SKM-1 treated with dmso at 0.1 percent for 144 hours (cell line): Measurements from ENCODE around the gene GPR31.

Experiments
- DNase-seq: peaks from one replicate; lab custom pipeline; 2025; ENCODE audit not compliant: unreplicated experiment; lab: John Stamatoyannopoulos, UW

GPR31 gene

DNA sequence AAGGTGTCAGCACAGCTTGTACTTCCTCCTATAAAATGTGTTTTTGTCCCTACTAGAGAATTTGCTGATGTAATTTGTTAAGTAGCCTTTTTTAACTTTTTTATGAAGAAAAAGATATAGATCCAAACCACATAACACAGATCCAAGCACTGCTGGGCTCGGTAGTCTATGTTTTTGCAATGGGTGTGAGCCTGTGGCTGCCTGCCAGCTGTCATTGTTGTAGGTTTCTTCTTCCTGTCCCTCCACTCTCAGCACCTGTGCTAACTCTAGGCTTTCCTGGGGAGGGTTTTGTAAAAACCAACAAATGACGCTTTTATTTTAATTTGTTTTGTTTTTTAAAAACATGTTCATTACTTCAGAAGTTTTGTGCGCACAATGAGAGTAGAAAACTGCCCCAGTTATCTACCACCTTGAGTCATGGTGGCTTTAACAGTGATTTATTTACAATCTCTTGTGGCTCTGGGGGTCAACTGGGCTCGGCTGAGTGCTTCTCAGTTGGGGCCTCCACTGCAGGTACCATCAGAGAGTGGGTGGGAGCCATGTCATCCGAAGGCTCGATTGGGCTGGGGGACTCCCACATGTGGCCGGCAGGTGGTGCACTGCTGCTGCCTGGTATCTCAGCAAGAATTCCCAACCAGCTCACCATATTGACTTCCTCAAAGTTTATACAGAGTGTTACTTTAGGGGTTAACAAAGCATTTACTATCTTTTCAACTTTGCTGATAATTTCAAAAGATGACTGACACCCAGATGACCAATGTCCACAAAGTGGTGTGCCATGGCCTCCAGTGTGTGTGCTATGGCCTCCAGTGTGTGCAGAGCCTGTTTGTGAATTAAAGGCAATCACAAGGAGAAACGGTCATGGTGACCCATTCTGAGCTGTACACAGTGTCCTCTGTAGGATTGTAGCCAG, 37.9 kb downstream of the GPR31 start:
- no peak for DNase-seq

DNA sequence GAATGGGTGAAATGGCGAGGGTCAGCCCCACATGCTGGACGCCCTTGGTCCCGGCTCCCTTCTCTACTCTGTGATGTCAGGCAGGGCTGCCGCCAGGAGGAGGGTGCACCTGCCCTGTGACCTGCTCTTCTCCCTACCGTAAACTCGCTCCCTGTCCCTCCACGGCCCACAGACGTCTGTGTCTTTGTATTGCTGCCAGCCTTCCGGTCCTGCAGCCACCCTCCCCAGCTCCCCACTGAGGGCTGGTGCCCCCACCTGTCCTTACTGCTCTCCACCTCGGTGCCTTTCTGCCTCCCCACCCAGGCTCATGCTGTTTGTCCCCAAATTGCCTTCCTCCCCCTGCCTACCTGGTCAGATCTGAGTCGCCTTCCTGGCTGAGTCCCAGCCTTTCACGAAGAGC, 38.9 kb downstream of the GPR31 start:
- DNase-seq = no peak

DNA sequence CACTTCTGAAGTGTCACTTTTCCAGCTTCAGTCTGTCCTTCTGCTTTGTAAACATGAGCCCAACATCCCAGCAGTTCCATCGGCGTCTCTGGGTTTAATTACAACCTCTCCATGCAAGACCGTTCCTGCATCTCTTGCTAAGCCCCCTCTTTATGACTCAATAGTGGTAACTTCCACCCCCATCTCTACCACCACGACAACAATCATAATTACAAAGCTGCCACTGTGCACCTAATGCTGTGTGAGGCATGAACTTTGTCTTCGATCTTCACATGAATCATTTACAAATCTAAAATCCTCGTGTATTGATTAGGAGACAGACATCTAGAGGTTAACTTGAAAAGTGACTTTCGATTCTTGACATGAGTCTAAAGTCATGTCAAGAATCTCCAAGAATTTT, 39.8 kb downstream of the GPR31 start:
- no peak for DNase-seq

DNA sequence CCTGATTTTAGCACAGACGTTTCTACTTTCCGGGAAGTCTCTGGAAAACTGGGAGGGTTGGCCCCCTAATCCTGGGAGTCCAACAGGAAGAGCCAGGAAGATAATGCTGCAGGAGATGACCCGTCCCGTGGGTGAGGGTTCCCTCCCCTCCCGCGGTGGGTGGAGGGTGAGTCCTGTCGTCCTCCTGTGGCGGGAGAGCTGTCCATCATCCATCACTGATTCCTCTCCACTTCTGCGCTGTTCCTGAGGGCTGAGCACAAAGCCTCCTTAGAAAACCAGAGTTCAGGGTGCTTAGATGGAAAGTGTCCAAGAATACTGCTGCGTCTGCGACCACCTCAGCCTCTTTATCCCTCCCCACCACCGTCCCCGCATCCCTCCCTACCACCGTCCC, 40.9 kb downstream of the GPR31 start:
- DNase-seq = no peak

DNA sequence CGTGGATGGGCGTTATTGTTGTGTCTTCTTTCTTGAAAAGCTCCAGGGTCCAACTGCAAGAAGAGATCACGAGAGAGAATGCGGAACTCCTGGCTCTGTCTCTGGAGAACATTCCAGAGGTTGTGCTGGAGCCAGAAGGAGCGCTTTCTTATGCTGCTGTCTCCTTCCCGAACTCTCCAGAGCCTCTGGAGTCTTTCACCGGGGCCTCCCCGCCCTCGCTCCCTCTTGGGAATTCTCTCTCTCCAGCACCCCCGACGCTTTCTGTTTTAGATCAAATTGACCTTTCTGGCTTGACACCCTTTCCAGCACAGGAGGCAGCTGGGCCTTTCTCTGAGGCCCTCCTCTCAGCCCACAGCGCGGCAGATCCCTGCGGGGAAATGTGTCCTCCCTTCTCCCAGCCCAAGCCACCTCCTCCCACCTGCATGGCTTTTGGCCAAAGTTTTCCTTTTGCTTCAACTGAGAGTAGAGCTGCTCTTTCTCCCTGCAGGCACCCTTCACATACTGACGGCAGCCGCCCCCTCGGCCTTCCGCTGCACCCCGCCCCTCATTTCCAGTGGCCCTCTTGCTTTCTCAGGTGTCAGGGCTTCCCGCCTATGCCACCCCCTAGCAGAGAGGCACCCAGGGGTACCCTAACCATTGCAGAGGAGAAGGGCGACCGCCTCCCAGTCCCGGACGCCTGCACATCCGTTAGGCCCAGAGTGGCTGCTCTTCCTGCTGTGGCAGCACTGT, 41.5 kb downstream of the GPR31 start:
- no peak for DNase-seq

DNA sequence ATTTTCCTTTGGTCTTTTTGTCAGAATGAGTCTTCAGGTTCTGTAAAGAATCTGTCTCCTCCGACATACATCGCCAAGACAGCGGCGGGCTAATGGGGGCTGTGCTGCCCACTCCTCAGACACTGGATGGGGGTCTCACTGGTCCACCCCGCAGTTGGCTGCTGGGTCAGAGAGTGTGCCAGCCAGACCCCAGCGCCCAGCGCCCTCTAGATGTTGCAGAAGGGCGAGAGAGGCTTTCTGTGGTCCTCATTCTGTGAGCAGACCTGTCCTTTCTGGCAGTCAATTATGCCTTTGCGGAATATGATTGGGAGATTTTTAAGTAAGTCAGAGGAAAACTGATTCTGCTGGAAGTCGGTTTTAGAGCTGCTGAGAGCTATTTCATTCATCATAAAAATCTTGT, 42.7 kb downstream of the GPR31 start:
- DNase-seq = no peak

DNA sequence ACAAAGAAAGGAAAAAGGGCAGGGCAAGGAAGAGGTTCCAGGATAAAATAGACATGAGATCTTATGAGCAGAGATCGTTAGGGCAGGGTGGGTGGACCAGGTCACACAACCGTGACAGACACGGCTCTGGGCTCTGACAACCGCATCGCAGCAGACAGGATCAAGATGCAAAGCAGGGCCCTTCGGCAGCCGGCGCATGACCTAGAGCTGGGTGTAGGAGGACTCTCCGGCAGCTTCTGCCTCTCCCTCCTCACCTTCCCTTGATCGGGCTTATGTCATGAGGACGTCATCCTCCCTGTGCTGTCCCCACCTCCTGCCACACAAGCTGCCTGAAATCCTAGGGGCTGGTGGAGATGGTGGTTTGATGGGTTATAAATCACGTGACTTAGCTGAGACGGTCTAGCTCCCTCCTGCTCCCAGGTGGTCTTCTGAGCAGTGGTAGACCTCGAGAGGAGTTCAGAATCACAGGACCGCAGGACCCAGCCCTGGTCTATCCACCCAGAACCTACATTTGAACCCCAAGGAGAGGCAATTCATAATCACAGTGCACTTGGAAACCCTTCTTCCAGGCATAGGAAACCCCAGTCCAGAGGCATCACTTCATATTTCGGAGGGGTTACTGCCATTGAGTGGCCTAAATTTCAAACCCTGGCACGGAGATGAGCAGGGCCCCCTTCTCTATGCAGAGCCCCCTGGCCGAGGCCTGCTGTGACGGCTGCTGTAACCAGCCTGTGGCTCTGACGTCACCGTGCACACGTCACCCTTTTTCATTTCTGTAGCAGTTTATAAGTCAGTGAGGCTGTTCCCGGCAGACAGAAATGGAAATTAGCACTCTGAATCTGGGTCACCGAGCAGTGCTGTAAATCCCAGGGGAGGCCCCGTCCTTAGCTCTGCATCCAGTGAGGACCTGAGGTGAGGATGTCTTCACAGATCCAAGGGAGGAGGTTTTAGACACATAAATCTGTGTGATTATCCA, 43.6 kb downstream of the GPR31 start:
- DNase-seq = no peak

DNA sequence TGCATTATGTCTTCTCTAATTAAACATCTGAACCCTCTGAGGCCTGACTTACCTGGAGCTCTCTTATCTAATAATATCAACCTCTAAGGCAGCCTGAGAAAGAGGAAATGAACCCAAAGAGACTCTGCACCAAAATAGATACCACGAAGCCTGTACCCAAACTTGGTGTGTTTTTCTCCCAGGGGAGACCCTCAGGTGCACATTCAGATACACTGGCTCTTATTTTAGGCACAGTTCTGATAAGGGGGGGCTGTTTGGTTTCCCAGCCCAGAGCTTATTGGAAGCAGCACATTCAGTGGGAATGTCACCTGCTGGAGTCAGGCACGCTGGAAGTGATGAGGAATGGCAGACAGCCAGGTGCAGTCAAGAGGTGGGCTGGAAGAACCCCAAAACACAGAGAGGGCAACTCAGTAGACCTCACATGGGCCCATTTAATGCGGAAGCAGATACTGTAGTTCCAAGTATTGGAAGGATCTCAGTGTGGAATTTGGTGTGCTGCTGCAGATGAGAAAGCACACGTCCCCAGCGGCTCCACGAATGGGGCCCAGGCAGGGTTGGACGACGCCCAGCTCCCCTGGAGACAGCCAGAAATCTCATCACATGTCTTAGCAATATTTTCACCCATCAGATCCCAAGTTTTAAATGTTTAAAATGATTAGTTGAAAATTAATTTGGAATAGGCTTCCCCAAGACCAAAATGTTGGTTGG, 44.6 kb downstream of the GPR31 start:
- DNase-seq = no peak

DNA sequence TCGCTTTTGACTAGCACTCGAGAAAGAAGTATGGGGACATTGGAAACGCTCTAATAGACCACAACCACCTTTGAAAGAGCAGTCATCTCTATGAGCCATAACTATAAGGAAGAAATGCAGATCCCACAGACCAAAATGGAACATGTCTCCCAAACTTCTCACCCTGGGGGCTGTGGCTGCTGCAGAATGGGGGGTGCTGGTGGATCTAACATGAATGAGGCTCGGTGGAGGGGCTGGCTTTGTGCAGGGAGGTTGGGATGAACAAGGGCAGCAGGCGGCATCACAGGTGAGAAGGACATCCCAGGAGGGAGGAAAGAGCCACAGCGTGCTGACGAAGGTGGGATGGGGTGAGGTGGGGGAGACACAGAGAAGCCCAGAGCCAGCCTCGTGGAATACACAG, 45.4 kb downstream of the GPR31 start:
- no peak for DNase-seq

DNA sequence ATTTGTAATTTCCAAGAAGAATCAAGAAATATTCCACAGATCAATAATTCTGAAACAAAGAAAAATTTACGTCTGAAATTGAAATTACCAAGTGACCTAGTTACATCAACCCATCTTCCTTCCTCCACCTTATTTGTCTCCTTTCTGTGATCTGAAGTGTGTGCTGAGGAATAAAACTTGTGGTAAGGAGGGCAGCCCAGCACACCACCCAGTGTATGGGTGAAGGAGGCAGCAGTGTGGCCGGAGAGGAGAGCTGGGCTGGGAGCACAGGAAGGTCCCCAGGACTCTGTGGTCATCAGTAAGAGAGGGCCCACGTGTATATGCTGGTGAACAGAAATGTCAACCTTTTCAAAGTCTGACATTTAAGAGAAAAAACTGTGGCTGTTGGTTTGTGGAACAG, 46.2 kb downstream of the GPR31 start:
- no peak for DNase-seq

DNA sequence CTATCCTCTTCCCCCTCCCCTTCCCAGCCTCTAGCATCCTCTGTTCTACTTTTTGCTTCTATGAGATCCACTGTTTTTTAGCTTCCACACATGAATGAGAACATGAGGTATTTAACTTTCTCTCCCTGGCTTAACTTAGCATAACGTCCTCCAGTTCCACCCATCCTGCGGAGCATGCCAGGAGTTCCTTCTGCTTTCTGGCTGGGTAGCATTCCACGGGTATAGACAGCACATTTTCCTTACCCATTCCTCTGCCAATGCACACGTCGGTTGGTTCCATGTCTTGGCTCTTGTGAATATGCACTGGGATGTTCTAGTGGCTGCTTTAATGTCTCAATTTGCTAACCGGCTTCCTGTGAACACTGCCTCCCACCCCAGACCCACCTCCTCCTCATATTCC, 48.1 kb downstream of the GPR31 start:
- DNase-seq = no peak

DNA sequence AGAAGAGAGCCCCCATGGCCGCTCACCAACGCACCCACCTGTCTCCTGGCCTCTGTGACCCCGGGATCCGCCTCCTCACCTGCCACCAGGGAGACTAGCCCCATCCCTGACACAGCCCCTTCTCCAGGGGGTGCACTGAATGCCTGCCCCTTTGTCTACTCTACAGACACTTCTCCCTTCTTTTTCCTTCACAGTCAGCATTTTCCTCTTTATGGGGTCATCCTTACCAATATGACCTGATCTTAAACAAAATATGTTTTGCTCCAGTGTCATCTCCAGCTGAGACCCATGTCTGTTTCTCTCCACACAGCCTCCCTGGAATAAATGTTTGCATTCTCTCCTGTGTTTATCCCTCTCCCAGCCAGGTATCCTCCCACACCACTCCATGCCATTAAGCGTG, 49.5 kb downstream of the GPR31 start:
- DNase-seq = no peak

DNA sequence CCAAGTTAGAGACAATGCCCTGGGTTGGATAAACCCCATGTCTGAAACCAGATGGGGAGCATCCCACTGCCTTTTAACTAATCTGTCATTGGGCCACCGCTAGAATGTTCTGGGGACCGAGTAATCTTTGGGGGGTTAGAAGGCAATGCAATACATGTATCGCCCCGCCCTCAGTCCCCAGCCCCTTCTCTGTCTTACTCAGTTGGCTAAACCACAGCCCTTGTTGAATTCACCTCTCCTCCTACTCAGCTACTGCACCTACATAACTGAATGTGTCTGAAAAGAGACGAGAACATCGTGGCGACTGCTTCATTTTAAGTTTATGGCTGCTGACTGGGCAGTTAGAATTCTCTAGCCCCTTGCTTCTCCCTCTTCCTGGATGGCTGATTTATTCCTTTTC, 50.0 kb downstream of the GPR31 start:
- DNase-seq = no peak

DNA sequence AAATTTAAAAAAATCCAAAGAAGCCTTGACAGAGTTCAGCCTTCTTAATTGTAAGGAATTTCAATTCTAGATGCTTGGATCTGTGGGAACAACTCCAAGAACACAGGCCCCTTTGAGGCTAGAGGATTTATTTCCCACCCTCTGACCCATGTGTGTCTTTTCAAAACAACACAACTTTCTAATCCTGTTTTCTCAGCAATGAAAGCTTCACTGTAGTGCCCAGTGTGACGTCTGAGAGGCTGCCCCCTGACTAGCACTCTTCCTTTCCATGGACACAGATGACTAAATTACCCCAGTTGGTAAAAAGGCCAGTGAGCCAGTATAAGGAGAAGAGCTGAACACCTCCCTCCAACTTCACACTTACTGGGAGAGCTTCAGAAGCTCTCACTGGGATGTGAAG, 51.4 kb downstream of the GPR31 start:
- DNase-seq = no peak
